ENCODE measurements around the gene TEX50. TPM values are rescaled to one million over a fixed set of nuclear protein-coding genes. Genes with fewer than 3 reads are reported as not detected.

Gene TEX50
- total RNA-seq, 1 donor from 2014 or later: not detected

DNA sequence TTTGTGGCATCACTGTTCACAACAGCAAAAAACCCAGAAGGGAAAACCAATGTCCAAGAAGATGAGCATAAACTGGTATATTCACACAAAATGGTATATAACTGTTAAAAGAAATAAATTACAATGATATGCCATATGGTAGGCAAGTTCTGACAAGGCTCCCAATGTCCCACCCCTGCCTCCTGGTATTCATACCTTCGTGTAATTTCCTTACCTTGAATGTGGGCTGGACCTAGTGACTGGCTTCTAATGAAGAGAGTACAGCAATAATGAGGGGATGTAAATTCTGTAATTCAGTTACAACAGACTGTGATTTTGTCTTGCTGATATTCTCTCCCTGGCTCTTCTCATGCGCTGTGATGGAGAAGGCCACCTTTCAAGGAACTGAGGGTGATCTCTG lies 25.2 kb downstream of the TEX50 start:
- TF ChIP-seq CTCF (IDR thresholded peaks at IDR 0.05; ENCODE audit: unreplicated experiment): no peak
- H3K9me3 Mint-ChIP-seq (ENCODE audit: low read depth): peaks cover 5% of the 10 kb centered on the region
- no peaks in the 10 kb centered on the region for H3K27me3 Mint-ChIP-seq
- H3K36me3 Mint-ChIP-seq (ENCODE audit: insufficient read depth): peaks cover 7% of the 10 kb centered on the region
- no peaks in the 10 kb centered on the region for H3K4me1 Mint-ChIP-seq (ENCODE audit: low read depth)
- DNase-seq (ENCODE audit: low spot score, unreplicated experiment): no peak
- H3K27ac Mint-ChIP-seq: no peak overlapping the region
- H3K4me3 Mint-ChIP-seq (ENCODE audit: low read depth): no peak overlapping the region

DNA sequence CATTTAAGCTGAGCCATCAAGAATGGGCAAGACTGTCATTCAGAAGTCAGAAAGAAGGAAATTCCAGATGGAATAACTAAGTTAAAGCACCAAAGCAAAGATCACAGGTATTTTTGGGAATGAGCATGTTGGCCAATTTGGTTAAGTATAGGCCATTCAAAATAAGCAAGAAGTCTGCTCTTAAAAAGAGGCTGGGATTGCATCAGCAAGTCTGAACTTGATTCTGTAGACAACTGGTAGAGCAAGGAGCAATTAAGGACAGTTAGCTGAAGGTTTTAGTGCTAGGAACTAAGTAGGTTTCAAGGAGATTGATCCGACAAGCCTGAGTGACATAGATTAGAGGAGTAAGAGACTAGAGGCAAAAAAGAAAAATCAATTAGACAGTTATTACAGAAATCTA lies 26.1 kb downstream of the TEX50 start:
- no peak overlapping the region for H3K27ac Mint-ChIP-seq
- H3K4me3 Mint-ChIP-seq (ENCODE audit: low read depth): no peak overlapping the region
- no peaks in the 10 kb centered on the region for H3K4me1 Mint-ChIP-seq (ENCODE audit: low read depth)
- H3K9me3 Mint-ChIP-seq (ENCODE audit: low read depth): peaks cover 2% of the 10 kb centered on the region
- no peak for DNase-seq (ENCODE audit: low spot score, unreplicated experiment)
- peaks cover 2% of the 10 kb centered on the region for H3K36me3 Mint-ChIP-seq (ENCODE audit: insufficient read depth)
- H3K27me3 Mint-ChIP-seq: no peaks in the 10 kb centered on the region
- TF ChIP-seq CTCF (IDR thresholded peaks at IDR 0.05; ENCODE audit: unreplicated experiment): no peak

DNA sequence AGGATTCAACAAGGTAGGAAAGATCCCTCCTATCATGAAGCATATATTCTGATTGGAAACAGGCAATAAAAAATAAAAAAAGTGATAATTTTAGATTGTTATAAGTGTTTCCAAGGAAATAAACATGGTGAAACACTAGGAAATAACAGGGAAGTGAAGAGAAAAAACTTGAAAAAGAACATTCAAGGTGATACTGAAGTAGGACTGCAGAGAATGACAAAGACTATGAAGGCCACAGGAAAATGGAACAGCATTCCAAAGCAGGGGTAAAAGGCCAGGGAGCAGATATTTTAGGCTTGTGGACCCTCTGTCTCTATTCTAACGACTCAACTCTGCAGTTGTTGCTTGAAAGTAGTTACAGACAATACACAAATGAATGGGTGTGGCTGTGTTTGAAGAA lies 26.6 kb downstream of the TEX50 start:
- no peak for TF ChIP-seq CTCF (IDR thresholded peaks at IDR 0.05; ENCODE audit: unreplicated experiment)
- Mint-ChIP-seq H3K36me3 (ENCODE audit: insufficient read depth) (no peaks in the 10 kb centered on the region), H3K4me1 (ENCODE audit: low read depth) (no peaks in the 10 kb centered on the region), H3K4me3 (ENCODE audit: low read depth) (no peak overlapping the region), H3K27ac (no peak overlapping the region), H3K9me3 (ENCODE audit: low read depth) (no peaks in the 10 kb centered on the region), H3K27me3 (no peaks in the 10 kb centered on the region)
- no peak for DNase-seq (ENCODE audit: low spot score, unreplicated experiment)

- Mint-ChIP-seq H3K4me1 (ENCODE audit: low read depth) (no peaks in the 10 kb centered on the region), H3K27ac (no peak overlapping the region), H3K9me3 (ENCODE audit: low read depth) (no peaks in the 10 kb centered on the region), H3K36me3 (ENCODE audit: insufficient read depth) (no peaks in the 10 kb centered on the region), H3K27me3 (no peaks in the 10 kb centered on the region), H3K4me3 (ENCODE audit: low read depth) (no peak overlapping the region)
- DNase-seq (ENCODE audit: low spot score, unreplicated experiment): no peak
- TF ChIP-seq CTCF (IDR thresholded peaks at IDR 0.05; ENCODE audit: unreplicated experiment): no peak
Observed at GRCh38 chr1:173663159-173663558, 28.0 kb downstream of the TEX50 start.

- Mint-ChIP-seq H3K27ac (no peak overlapping the region), H3K27me3 (peaks cover 6% of the 10 kb centered on the region), H3K9me3 (ENCODE audit: low read depth) (no peaks in the 10 kb centered on the region), H3K36me3 (ENCODE audit: insufficient read depth) (no peaks in the 10 kb centered on the region), H3K4me1 (ENCODE audit: low read depth) (peaks cover 3% of the 10 kb centered on the region), H3K4me3 (ENCODE audit: low read depth) (no peak overlapping the region)
- DNase-seq (ENCODE audit: low spot score, unreplicated experiment): no peak
- TF ChIP-seq CTCF (IDR thresholded peaks at IDR 0.05; ENCODE audit: unreplicated experiment): no peak
Observed at GRCh38 chr1:173666646-173667045, 31.5 kb downstream of the TEX50 start.

All from progenitor cell of endocrine pancreas (in vitro differentiated cells).